IPS-NIHi7 (cell line): Measurements from ENCODE around the gene IP6K1.
"Not testable (repeated sequence)": the region's sequence is repeated elsewhere in the genome, so short reads cannot be mapped to it uniquely, and the experiment has no call there.

Experiments used
- DNase-seq: peaks from one replicate; pipeline ENCODE4 v3.0.0; 2012; ENCODE audit warnings: mixed read lengths; ENCODE audit errors: extremely low spot score

The IP6K1 gene

GRCh38 chr3:49786357-49787181, at the start of gene IP6K1:
Gene IP6K1, minus strand, starts transcription at chr3:49786542. Its CDS starts 38,502 bp downstream, at chr3:49748040.
- peak; percentile 100 for DNase-seq

DNA sequence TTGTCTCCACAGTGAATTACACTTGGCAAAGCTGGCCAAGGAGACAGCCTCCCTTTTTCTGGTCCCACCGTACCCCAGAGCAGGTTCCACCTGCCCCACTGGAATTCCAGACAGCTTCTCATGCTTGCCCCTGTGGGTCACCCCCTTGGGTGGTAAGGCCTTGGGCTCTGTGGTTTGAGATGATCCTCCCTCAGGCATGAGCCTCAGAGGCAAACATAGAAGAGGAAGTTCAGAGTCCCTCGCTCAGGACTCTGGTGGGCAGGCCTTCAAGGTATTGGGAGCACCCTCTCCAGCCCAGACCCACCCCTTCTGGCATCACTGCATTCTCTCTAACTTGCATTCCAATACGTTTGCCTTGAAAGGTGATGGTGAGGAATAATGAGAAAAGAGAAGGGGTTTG, 45.0 kb upstream of the IP6K1 start:
- DNase-seq: no peak

GRCh38 chr3:49826016-49826415, 39.7 kb upstream of the IP6K1 start:
- DNase-seq: no peak

- DNase-seq: not testable (repeated sequence)
Measured at GRCh38 chr3:49823131-49823530, 36.8 kb upstream of the IP6K1 start.

DNA sequence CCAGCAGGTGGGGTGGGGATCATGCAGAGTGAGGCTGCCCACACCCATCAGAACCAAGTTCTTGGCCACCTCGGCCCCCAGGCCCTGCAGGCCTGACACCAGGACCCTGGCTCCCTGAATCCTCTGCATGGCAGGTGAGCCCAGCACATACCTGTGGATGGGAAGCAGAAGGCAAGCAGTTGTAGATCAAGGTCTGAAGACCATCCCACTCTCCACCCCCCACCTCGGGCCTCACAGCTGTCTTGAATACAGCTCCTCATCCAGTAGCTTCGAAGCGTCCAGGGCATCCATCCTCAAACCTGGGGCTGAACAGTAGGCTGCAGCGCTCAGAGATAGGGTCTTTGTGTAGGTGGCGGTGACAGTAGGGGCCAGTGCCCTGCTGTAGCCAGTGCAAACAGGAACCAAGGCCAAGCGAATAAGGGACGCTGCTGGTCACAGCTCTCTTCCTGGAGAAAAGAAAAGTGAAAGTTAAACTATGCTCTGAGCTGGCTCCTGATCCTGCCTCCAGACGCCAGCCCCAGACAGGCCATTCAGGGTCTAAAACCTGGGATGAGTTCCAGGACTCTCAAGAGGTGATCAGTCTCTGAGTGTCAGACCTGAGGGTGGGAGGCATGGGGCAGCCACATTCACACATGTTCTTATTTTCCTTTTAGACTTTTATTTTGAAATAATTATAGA, 27.3 kb upstream of the IP6K1 start, which contains the start of gene UBA7:
Gene UBA7, minus strand, starts transcription at position 457 of the 678 bp plus-strand sequence. Its CDS starts 166 bp downstream, at position 291.
- no peak for DNase-seq

- no peak for DNase-seq
Measured at GRCh38 chr3:49812916-49813496, 26.7 kb upstream of the IP6K1 start.

DNA sequence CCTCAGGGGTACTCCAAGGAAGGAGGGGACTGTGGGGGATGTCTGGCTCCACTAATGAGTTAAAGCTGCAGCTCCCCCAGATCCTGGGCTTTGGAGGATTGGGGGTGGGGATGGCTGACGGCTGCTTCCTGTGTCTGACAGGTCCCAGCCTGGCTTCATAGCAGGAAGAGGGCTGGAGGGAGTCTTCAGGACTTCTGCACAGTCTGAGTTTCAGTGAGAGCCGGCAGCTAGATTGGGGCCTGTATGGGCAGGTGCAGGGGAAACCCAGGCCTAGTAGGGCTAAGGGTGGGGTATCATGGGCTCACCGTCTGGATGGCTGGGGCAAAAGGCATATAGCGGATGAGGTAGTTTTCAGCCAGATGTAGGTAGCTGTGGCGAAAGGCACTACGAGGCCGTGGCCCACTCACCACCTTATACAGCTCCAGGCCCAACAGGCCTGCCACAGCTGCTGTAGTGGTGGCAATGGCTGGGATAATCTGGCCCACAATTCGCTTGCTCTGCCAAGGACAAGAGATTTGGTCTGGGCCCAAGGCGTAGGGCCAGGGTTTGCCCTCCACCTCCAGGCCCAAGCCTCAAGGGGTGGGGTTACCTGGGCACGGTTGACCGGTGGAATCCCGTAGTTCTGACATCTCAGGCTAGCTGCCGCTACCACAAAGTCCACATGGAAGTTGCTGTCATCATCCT, 21.2 kb upstream of the IP6K1 start:
- no peak for DNase-seq

GRCh38 chr3:49806850-49807249, 20.5 kb upstream of the IP6K1 start:
- DNase-seq: no peak

GRCh38 chr3:49805897-49806701, 19.8 kb upstream of the IP6K1 start:
- DNase-seq: peak; percentile 59

GRCh38 chr3:49805367-49805782, 19.0 kb upstream of the IP6K1 start:
- no peak for DNase-seq

DNA sequence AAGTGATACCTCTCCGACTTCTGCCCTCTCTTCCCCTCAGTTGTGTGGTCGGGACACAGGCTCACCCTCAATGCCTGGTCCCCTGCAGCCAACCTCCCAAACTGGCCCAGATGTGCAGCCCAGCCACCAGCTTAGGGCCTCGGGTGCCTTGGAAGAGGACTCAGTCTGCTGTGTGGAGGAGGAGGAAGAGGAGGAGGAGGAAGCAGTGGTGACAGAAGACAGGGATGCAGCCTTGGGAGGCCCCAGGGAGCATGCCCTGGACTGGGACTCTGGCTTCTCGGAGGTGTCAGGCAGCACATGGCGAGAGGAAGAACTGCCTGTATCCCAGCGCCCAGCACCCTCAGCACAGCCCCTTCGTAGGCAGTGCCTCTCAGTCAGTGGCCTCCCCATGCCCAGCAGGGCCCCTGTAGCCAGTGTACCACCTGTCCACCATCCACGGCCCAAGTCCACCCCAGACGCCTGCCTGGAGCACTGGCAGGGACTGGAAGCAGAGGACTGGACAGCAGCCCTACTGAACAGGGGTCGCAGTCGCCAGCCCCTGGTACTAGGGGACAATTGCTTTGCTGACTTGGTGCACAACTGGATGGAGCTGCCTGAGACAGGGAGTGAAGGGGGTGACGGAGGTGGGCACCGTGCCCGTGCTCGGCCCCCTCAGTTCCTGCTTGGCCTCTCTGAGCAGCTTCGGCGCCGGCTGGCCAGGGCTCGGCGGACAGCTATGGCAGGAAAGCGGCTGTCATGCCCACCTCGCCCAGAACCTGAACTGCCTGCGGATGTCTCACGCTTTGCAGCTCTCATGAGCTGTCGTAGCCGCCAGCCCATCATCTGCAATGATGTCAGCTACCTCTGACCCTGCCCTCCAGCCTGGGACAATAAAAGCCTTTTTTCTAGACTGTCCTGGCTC, 18.0 kb upstream of the IP6K1 start:
- DNase-seq: no peak

DNA sequence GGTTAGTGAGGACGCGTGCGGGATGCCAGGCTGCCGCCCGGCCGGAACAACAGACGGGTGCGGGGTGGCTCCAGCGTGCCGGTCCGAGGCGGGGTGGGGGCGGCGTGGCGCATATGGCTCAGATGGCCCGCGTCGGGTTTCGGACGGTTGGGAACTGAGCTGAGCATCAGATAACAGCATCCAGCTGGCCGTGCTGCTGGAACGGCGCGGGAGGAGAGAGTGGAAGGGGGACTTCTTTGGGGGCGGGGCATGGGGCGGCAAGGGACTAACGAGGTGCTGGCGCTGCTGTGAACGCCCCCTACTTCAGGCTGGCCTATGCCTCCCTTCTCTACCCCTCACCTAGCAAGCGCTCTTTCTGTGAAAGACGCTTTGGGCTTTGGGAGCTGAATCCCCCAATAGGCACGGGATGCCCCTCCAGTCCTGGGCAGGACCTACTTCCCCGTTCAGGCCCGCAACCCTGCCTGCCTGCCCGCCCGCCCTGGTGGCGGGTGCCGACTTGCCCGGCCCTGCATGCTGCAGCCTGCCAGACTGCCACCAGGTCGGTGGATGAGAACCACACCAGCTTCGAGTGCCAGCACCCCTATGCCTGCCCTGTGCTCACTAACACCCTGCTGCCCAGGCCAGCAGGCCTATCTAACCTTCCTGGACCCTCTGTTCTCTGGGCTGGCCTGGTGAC, 17.3 kb upstream of the IP6K1 start:
- DNase-seq: no peak

DNA sequence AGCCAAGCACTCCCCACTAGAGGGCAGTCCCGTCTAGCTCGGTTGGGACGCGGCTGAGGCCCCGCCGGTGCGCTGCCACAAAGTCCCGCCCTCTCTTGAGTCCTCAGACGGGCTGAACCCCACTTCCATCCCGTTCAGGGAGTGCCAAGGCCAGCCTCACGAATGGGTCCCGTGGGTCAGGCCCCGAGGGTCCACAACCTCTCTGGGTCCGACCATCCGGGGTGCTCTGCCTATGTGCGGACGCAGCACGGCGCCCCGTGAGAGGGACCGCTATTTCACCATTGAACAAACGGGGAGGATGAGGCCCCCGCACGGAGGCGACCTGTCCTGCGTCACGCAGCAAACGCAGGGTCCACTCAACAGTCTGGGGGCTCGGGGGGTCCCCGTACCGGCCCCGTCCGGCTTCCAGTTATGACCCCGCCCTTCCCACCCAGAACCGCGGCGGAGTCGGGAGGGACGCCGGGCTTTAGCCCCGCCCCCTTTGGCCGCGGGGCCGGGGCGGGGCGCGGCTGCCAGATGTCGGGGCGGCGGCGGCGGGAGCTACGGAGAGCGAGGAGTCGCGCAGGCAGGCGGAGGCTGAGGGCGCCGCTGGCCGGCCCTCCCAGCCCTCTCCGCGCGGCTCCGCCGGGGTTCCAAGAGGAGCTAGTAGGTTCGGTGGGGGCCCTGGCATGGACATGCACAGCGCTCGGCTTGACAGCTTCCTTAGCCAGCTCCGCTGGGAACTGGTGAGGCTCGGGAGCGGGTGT, 16.6 kb upstream of the IP6K1 start, which contains the start of gene INKA1:
Gene INKA1, plus strand, starts transcription at position 543 of the 746 bp plus-strand sequence. Its CDS starts 132 bp downstream, at position 675.
- DNase-seq: peak; percentile 93

- DNase-seq: no peak
Measured at GRCh38 chr3:49801160-49801559, 14.8 kb upstream of the IP6K1 start.

DNA sequence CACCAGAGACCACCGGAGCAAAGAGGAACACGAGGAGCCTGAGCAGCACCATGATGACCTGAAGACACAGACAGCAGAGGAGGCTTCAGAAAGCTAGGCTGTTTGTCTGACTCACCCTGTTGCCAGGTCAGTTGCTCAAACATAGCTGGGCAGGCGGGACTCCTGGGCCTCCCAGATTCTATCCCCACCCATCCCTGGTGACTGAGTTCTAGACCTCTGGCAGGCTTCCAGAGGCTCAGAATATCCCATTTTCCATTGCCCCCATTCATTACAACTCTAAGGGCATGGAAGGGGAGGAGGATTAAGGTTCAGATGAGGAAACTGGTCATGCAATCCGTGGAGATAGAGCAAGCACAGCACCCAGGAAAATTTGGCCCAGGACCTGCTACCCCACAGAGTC, 13.4 kb upstream of the IP6K1 start, which contains the start of gene CDHR4:
Gene CDHR4, minus strand, starts transcription at position 113 of the 400 bp plus-strand sequence. Its CDS starts 61 bp downstream, at position 52.
- DNase-seq: no peak

- DNase-seq: no peak
Measured at GRCh38 chr3:49799105-49799504, 12.8 kb upstream of the IP6K1 start.

DNA sequence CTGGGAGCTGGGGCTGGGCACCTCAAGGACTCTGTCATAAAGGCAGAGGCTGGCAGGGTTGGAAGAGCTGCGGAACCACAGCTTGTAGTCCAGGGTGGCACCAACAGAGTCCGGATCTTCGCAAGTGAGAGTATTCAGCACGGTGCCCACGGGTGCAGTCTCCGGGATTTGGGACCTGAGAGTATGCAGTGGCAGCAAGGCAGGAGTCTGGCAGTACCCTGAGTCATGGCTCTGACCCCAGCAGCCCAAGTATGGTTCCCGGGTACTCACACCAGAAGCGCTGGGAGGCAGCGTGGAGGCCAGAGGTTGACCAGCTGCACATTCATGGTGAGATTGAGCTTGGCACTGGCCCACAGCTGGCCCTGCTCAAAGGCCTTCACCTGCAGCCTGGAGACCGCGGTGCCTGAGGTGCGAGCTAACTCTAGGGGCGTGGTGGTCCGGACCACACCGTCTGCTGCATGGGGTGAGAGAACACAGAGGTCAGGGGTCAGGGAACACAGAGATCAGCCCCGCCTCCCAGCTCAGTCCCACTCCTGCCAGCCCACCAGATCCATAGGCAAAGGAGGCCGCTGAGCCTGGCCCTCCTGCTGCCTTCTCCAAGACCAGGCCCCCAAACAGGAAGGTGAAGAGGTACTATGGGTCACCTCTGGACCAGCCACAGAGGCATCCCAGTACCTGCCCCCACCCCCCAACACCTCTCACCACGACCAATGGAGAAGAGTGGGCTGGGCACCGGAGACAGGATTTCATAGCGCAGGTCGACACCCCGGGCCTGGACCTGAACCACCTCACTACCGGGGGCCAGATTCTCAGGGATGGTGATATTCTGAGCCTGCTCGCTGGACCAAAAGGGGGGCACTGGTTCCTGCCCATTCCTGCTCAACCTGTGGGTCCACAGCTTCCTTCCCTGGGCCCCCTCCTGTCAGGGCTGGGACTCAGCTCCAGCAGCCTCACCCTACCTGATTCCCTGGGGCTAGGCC, 8.9 kb upstream of the IP6K1 start:
- no peak for DNase-seq
